Measurements from ENCODE around the gene RFX7.

Gene RFX7

DNA sequence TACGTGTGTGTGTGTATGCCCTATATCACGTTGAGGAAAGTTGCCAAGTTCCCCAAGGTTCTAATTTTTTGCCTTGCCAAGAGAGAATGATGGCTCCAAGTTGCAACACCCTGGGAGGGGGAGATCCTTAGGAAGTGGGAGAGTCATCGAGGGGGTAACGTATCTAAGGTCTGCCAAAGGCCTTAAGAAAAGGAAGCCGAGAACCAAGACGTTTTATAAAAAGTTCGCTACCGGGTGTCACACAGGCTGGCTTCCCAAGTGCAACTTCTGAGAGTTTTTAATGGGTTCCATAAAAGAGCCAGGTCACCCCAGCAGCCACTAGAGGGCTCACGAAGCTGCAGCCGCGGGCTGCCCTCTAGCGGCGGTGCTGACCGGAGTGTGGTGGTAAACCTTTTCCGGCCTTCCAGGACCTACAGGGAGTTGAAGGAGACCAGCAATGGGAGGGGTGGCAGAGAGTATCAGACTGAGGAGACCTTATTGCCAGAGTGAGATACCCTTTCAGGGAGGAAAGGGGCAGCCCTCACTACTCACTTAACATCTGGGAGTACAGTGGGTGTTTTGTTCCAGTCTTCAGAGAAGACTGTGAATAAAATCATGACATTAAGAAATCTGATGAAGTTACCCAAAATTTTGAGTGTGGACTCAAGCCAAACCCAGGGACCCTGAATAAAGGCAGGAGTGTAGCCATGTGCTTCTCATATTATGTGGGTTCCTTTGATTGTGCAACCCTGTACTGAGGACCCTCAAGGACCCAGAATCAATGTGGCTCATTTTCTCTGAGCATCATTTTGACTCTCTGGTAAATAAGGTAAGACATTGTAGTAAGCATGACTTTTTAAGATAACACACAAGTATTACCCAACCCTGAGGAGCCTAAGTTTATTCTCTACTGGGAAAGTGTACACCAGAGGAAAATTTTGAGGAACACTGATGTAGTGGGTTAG is 2.5 kb upstream of the RFX7 start:
- intact Hi-C loops (cut with DNase I) = loop anchor here (10.0 kb wide), 1 partner anchor 251 kb away; the partner anchor contains the start of gene NEDD4
- peak; percentile 77 to 95 (median 89) for DNase-seq

DNA sequence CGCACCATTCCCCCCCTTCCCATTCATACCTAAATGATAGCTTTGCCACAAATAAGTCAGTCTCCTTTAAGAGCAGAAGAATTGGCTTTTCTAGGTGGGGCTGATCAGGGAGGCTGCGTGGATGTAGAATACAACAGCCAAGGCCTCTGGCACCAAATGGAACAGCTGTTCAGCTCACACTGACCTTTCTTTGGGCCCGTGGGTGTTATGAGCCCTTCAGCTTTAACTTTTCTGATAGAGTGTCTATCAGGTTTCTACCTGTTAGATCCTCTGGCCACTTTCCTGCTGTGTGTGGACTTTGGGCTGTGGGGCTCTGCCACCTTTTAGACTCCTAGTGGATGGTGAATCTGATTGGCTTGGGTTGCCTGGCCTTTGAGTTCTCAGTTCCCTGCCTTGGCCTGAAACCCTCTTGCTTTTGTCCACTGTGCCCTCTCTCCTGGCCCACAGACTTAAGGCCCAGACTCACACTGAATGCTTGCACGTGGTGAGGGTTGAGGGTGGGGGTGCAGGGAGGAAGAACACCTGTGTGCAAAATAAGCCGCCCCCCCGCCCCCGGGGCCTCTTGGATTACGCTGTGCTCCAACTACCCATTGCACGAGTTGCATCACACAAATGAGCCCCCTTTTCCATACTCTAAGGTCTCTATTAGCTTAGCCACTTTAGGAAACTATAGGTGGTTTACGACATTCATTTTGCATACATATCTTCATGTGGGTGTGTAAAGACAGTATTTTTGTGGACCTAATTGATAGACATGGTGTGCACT is 1.3 kb upstream of the RFX7 start:
- intact Hi-C loops (cut with DNase I) = loop anchor here (10.0 kb wide), 1 partner anchor 250 kb away; the partner anchor contains the start of gene NEDD4
- DNase-seq = peak in 19 of 42 donors; percentile 2 to 45 (median 12)

DNA sequence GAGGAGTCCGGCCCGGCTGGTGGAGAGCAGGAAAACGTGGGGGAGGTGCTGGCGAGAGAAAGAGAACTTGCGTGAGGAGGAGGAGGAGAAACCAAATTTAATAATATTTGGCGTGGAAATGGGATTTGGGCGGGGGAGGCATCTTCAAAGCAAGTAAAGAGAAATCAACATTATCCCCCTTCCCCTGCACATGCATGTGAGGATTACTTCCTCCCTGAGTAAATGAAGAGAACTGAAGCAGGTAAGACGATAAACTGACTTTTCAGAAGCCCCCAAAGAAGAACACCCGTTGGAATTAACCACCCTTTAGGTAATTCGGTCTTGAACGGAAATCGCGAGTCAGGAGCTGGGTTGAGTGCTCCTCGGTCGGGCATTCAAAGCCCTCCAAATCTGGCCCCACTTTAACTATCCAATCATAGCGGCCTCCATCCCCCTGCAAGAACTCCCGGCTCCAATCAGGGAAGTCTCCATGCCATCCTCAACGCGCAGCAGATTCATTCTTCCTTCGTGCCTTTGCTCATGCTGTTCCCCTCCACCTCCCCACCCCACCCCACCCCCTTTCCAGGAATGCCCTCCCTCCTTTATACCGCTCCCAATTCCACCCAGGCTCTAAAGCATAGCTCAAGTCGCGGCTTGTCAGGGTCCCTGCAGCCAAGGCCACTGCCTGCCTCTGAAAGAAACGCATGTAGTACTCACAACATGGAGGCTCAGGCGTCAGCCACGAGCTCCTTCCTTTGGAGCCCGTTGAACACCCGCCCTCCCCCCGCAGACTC is 545 bp upstream of the RFX7 start:
- DNase-seq = peak; percentile 39 to 91 (median 71)
- intact Hi-C loops (cut with DNase I) = loop anchor here (10.0 kb wide), 1 partner anchor 249 kb away; the partner anchor contains the start of gene NEDD4

DNA sequence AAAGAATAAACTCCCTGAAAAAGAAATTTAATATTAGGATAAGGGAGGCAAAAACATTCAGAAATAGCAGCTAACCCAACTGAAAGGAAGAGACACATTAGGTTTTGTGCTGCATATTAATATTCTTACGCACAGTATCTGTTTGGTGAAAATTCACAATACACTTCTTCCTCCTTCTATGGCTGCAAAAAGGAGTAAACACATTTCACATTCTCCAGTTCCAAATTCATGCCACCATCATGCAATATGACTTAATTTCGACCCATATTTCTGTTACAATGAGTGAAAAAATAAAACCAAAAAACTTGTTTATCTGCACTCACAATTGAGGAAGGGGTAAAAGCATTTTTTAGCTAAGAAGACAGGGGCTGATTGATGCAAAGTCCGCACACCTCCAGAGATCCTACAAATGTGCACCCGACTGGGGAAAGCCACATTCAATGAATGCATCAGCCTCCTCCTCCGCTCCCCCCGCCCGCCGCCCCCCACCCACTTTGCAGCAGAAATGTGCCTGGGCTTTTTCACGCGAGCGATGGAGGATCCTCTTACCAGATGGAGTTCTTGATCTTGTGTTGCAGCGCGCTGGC is 1.0 kb downstream of the RFX7 start:
- DNase-seq = no peak
- intact Hi-C loops (cut with DNase I) = loop anchor here (10.0 kb wide), 1 partner anchor 248 kb away; the partner anchor contains the start of gene NEDD4

DNA sequence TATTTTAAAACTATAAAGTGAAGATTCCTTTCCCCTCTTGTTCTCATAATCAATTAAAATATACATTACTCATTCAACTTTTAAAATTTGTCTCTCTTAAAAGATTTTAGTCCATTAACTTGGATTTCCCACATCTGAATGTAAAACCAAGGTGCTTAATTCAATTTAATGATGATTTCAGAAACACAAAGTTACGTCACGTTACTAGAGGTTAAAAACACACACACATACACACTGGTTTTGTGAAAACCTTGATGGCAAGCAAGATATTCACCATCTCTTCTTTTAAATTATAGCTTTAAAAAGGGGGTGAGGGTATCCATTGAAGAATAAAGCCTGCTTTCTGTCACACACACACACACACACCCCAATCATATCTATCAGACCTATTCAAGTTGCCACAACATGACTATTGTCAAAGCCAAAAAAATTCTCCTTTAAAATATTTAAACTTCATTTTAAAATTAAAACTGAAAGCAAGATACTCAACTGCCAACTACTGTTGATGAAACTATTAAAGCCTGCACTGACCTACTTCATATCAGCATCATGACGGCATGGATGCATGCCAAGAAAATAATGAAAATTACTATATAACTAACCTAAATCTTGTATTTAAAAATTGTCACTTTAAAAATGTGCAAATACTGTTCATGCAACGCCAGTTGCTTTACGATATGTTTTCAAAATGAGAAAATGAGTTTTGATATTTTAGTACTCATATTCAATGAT is 2.1 kb downstream of the RFX7 start:
- intact Hi-C loops (cut with DNase I) = loop anchor here (10.0 kb wide), 1 partner anchor 247 kb away; the partner anchor contains the start of gene NEDD4
- no peak for DNase-seq

DNA sequence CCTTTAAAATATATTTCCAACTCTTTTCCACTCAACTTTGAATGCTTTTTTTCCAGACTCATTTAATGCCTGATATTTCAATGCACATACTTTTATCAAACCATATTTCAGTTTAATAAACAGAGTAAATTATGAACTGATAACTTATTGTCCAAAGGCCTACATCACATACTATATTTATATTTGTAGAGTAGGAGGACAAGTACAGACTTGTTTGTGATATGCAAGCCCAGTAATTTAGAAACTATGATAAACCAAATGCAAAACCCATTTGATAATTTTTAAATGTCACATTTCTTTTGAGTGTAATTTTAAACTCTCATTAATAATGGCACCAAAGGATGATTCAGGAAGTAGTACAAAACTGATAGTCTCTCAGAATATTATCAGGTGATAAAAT is 3.3 kb downstream of the RFX7 start:
- intact Hi-C loops (cut with DNase I) = loop anchor here (10.0 kb wide), 1 partner anchor 246 kb away; the partner anchor contains the start of gene NEDD4

GRCh38 chr15:56236197-56236596 is 7.5 kb downstream of the RFX7 start:
- no peak for DNase-seq
- intact Hi-C loops (cut with DNase I) = no loop called here

More for the DNA sequence above, 3.3 kb downstream of the RFX7 start:
- no peak for DNase-seq

GRCh38 chr15:56234804-56235203 is 8.9 kb downstream of the RFX7 start:
- intact Hi-C loops (cut with DNase I) = no loop called here
- no peak for DNase-seq

DNA sequence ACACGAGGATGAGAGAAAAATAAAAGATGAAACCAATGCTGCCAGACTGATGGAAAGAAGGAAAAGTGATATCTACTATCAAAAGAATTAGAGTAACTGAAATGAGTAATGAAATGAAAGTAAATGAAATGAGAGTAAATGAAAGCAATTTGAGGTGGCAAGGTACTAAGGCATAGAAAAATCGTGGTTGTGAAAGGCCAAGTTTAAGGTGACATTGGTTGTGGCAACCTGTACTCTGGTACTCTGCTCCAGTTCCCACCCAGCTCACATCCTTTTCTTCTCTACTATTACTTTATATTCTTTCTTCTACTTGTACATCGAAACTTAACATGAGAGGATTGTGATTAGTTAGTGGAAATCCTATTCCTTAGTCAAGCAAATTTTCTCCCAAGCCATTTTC is 10.1 kb downstream of the RFX7 start:
- intact Hi-C loops (cut with DNase I) = no loop called here
- DNase-seq = no peak

- DNase-seq = no peak
- intact Hi-C loops (cut with DNase I) = no loop called here
Measured at GRCh38 chr15:56232058-56232457, 11.6 kb downstream of the RFX7 start.

DNA sequence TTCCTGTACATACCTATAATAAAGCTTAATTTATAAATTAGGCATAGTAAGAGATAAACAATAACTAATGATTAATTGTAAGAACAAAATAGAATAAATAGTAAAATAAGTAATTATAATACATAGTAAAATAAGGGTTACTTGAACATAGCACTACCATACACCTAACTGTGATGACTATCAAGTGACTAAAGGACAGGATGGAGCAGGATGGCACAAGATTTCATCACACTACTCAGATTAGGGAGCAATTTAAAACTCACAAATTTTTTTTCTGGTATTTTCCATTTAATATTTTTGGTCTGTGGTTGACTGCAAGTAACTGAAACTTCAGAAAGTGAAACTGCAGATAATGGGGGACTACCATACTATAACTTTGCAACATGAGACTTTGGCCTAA is 14.8 kb downstream of the RFX7 start:
- DNase-seq = no peak
- intact Hi-C loops (cut with DNase I) = no loop called here

GRCh38 chr15:56228352-56228751 is 15.3 kb downstream of the RFX7 start:
- intact Hi-C loops (cut with DNase I) = no loop called here
- no peak for DNase-seq

DNA sequence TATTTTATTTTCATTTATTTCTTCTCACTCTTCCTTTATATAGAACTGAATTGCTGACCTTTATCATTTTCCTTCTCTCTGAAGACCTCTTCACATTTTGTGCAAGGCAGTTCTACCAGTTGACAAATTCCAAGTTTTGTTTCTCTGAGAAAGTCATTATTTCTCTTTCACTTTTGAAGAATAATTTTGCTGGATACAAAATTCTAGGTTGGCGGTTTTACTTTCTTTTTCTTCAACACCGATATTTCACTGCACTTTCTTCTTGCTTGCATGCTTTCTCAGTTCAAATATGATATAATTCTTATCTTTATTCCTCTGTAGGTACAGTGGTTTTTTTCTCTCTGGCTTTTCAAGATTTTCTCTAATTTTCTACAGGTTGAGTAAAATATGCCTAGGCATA is 15.9 kb downstream of the RFX7 start:
- no peak for DNase-seq
- intact Hi-C loops (cut with DNase I) = no loop called here

DNA sequence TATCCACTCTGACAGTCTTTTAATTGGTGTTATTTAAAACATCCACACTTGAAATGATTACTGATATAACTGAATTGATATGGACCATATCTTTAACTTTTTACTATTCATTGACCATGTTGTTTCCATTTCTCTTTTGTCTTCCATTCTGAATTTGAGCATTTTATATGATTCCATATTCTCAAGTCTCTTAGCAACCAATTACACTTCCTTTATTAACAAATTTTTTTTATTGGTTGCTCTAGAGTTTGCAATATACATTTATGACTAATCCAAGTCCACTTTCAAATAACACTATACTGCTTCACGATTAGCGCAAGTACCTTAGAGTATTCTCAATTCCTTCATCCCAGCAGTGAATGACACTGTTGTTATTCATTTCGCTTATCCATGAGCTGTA is 16.4 kb downstream of the RFX7 start:
- no peak for DNase-seq
- intact Hi-C loops (cut with DNase I) = no loop called here

- no peak for DNase-seq
- intact Hi-C loops (cut with DNase I) = no loop called here
Measured at GRCh38 chr15:56225520-56225919, 18.2 kb downstream of the RFX7 start.

DNA sequence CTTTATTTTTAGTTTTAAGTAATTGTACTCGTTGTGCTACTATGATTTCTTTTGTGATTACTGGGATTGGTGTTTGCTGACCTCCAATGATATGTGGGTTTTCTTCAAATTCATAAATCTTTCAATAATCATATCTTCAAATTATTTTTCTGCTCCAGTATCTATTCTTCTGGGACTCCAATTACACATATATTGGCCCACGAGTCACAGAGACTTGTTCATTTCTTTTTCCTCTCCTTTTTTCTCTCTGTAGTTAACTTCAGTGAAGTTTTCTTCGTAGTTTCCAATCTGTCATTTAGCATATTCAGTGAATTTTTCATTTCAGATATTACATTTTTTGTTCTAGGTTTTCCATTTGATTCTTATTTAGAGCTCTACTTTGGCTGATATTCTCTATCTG is 21.4 kb downstream of the RFX7 start:
- intact Hi-C loops (cut with DNase I) = no loop called here
- DNase-seq = no peak

DNA sequence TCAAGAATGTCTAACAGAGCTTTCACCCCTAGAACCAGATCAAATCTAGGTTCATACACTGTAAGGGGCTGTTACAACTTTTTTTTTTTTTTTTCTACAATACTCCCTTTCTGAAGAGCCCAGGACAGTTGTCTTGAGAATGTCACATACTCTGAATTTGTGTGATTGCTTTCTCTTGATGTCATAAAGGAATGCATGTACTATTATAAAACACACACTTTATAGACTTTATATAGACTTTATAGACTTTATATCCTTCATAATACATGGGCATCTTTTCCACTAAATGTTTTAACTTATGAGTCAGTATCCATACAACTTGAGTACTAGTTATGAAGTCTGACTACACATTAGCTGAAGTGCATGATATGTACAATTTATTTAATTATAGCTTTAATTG is 26.3 kb downstream of the RFX7 start:
- intact Hi-C loops (cut with DNase I) = no loop called here
- no peak for DNase-seq

DNA sequence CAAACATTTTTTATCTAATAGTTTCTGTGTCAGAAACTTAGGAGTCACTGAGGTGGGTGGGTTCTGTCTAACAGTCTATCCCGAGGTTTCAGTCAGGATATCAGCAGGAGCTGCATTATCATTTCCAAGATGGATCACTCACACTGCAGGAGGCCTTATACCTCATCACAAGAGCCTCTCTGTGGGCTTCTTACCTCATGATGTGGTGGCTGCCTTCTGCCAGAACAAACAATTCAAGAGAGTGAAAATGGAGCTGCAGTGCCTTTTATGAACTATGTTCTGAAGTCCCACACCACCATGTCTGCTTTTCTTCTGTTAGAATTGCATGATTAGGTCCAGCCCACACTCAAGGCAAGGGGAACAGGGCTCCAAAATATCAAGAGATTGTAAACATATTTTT is 27.9 kb downstream of the RFX7 start:
- intact Hi-C loops (cut with DNase I) = no loop called here

More for the DNA sequence above, 27.9 kb downstream of the RFX7 start:
- no peak for DNase-seq
